Activated T-helper 2 cell treated with anti-CD3 and anti-CD28 coated beads, Interferon-gamma antibody, Interleukin-2, Interleukin-4, amounts not matched to agents 10 μg/mL and 5 μg/mL and 100 μg/mL, durations not matched to agents 14 hours and 24 hours and 36 hours (primary cell): ENCODE measurements around the gene GLA. TPM values are rescaled to one million over a fixed set of nuclear protein-coding genes. Genes with fewer than 3 reads are reported as not detected.

Experiments used
- DNase-seq: peaks from one replicate; pipeline ENCODE4 v3.0.0; 2021; ENCODE audit warnings: low spot score
- H3K27ac Mint-ChIP-seq: one replicate; pipeline ENCODE4 v1.8.0; 2021; ENCODE audit warnings: mixed read lengths
- H3K27me3 Mint-ChIP-seq: one replicate; pipeline ENCODE4 v1.8.0; 2021; ENCODE audit warnings: low read depth, mixed read lengths
- H3K36me3 Mint-ChIP-seq: one replicate; pipeline ENCODE4 v1.8.0; 2021; ENCODE audit warnings: low read depth, mixed read lengths
- H3K4me1 Mint-ChIP-seq: one replicate; pipeline ENCODE4 v1.8.0; 2021; ENCODE audit warnings: low read depth, mixed read lengths
- H3K4me3 Mint-ChIP-seq: one replicate; pipeline ENCODE4 v1.8.0; 2021; ENCODE audit warnings: low read depth, mild to moderate bottlenecking, moderate library complexity, mixed read lengths
- H3K9me3 Mint-ChIP-seq: one replicate; pipeline ENCODE4 v1.8.0; 2021; ENCODE audit warnings: mixed read lengths
- intact Hi-C: fragments of 100-400 bp; cut with micrococcal nuclease; formaldehyde crosslinking; loops from one replicate; pipeline ENCODE4 v1.15.1; 2023
- total RNA-seq: library from RNA; stranded (reverse); gene quantifications from 2 replicates; pipeline ENCODE4 v1.2.3, GENCODE V29; 2022

The GLA gene
- total RNA-seq, 1 donor from 2014 or later, result 89.1 TPM

DNA sequence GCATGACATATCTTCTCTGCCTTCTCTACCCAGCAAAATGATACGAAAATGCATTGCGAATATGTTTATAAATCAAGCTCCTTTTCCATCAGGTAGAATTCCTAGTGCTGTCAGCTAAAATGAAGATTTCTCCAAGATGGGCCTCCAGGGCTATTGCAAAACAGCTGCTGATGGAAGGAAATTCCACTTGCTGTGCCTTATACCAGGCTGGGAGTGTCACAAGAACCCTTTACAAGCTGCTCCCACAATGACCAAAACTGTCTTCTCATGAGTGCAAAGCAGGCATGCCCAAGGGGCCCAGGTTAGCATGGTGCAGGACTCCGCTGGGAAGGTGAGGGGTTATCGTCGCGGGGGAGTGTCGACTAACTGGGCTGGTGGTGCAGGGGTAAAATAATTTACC lies 9.0 kb upstream of the GLA start:
- DNase-seq, result no peak
- Mint-ChIP-seq H3K4me1 (peaks cover 33% of the 10 kb centered on the region), H3K36me3 (peaks cover 33% of the 10 kb centered on the region), H3K4me3 (no peak overlapping the region), H3K27ac (peak overlapping the region; percentile 16), H3K27me3 (no peaks in the 10 kb centered on the region), H3K9me3 (no peaks in the 10 kb centered on the region)
- intact Hi-C loops, result loop anchor here (5.0 kb wide), 5 partner anchors 71 to 516 kb away; partner anchors contain the start of genes ARMCX1, ARMCX4, ARMCX6 and ZMAT1

DNA sequence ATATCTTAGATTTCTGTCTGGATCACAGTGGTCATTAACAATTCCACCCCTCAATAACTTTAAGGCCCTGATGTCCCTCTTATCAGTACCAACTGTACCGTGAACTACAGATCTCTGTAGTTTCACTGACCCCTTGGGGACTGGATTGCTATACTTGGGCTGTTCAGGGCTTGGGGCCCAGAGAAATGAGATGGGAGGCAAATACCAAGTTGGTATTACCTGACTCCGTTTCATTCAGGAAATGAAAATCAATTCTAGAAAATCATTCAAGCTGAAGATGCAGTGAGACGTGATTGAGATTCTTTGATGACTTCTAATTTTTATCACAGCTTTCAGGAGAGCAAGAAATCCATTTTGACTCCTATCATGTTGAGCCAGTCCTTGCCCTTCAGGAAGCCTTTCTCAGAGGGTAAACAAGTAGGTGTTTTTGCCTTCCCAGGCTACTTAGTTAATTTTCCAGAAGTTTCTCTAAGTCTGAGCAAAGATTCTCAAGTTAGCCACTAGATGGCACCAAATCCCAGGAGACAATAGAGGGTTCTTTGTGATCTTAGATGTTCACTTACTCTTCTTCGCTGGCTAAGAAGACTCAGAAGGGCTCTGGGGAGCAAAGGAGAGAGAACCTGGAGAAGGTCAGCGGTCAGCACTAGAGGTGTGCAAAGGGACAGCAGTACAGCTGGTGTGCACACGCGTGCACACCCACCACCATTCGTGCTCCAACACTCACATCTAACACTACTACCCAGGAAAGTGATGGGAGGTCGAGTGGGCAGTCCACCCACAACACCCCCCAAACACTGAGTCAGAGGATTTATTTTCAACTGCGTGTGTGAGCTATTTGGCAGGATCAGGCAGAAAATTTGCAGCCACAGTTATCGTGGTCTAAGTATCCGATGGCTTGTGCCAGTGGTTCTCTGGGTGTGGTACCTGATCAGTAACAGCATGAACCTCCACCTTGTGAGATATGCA lies 7.7 kb upstream of the GLA start:
- Mint-ChIP-seq H3K4me3 (peak overlapping the region; percentile 13), H3K36me3 (peaks cover 34% of the 10 kb centered on the region), H3K4me1 (peaks cover 37% of the 10 kb centered on the region), H3K27ac (peak overlapping the region; percentile 87), H3K27me3 (no peaks in the 10 kb centered on the region), H3K9me3 (no peaks in the 10 kb centered on the region)
- DNase-seq, result peak; percentile 10
- intact Hi-C loops, result loop anchor here (1.0 to 5.0 kb wide), 6 partner anchors 72 to 517 kb away; partner anchors contain the start of genes ARMCX1, ARMCX4, ARMCX6 and ZMAT1

- H3K4me1 Mint-ChIP-seq, result peaks cover 27% of the 10 kb centered on the region
Measured at GRCh38 chrX:101411984-101412383, 4.3 kb upstream of the GLA start.

DNA sequence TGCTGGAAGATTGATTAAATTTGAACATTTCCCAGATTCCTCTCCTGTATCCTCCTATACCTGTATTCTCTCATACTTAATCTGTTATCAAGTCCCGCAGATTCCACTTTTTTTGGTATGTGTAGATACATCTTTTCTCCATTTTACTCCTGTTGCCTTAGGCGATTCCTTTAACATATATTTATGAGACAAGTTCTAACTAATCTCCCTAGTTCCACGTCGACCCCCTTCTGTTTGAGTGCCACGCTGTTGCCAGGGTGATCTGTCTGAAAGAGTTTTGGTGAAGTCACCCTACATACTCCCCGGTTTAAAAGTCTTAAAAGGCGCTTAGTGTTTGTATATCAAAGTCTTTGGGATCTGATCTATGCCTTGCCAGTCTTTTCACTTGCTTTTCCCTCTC lies 2.7 kb upstream of the GLA start:
- no peak for DNase-seq
- intact Hi-C loops, result no loop called here
- Mint-ChIP-seq H3K27me3 (no peaks in the 10 kb centered on the region), H3K4me1 (peaks cover 25% of the 10 kb centered on the region), H3K27ac (peak overlapping the region; percentile 83), H3K4me3 (peak overlapping the region; percentile 63), H3K36me3 (peaks cover 29% of the 10 kb centered on the region), H3K9me3 (no peaks in the 10 kb centered on the region)

More at GRCh38 chrX:101411984-101412383, 4.3 kb upstream of the GLA start:
- DNase-seq, result no peak
- no peak overlapping the region for H3K27ac Mint-ChIP-seq
- no peaks in the 10 kb centered on the region for H3K27me3 Mint-ChIP-seq
- intact Hi-C loops, result no loop called here
- no peaks in the 10 kb centered on the region for H3K9me3 Mint-ChIP-seq
- H3K36me3 Mint-ChIP-seq, result peaks cover 27% of the 10 kb centered on the region
- no peak overlapping the region for H3K4me3 Mint-ChIP-seq

GRCh38 chrX:101409043-101409442 lies 1.3 kb upstream of the GLA start:
- Mint-ChIP-seq H3K9me3 (no peaks in the 10 kb centered on the region), H3K27me3 (no peaks in the 10 kb centered on the region), H3K36me3 (peaks cover 26% of the 10 kb centered on the region), H3K4me3 (peak overlapping the region; percentile 99), H3K27ac (peak overlapping the region; percentile 94), H3K4me1 (peaks cover 18% of the 10 kb centered on the region)
- no peak for DNase-seq
- intact Hi-C loops, result loop anchor here (2.0 kb wide), 1 partner anchor 22 kb away; no protein-coding TSS in a partner anchor

DNA sequence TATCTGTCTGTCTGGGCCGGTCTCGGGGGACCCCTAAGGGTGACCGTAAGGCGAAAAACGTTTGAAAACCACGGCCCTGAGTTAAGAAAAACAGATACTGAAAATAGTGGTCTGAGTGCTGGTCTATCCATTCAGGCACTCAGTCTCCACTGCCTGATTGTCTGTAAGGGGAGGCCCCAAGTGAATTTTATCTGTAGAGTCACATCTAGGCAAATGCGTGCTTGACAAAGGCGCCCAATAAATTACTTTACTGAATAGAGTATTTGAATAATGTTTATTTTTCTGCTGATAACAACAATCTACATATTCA lies 762 bp upstream of the GLA start:
- no peak for DNase-seq
- Mint-ChIP-seq H3K27me3 (no peaks in the 10 kb centered on the region), H3K9me3 (no peaks in the 10 kb centered on the region), H3K4me3 (peak overlapping the region; percentile 99), H3K27ac (peak overlapping the region; percentile 94), H3K4me1 (peaks cover 18% of the 10 kb centered on the region), H3K36me3 (peaks cover 29% of the 10 kb centered on the region)
- intact Hi-C loops, result loop anchor here (1.0 to 2.0 kb wide), 3 partner anchors 13 to 22 kb away; no protein-coding TSS in a partner anchor

DNA sequence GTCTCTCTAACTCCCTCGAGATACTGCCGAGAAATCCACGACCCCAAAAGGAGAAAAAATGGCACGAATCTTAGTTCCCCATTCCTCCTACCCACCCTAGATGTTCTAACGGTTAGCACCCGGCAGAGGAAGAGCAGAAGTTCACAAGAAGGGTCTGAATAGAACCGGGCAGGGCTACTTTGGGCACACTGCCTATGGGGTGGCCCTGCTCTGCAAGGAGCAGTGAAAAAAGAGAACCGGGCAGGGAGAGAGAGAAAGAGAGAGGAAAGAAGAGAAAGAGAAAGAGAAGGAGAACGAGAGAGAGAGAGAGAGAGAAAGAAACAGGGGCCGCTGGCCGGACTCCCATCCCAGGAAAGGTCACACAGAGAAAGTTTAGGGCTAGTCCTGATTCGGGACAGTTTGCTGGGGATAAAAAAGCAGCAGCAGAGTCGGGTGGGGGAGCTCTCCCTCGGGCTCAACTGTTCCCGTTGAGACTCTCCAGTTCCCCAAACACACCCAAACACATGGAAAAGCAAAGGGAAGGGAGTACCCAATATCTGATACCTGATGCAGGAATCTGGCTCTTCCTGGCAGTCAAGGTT lies 468 bp downstream of the GLA start:
- intact Hi-C loops, result loop anchor here (1.0 kb wide), 1 partner anchor 59 kb away; the partner anchor contains the start of gene TIMM8A
- Mint-ChIP-seq H3K27ac (peak overlapping the region; percentile 94), H3K4me1 (peaks cover 15% of the 10 kb centered on the region), H3K9me3 (no peaks in the 10 kb centered on the region), H3K27me3 (no peaks in the 10 kb centered on the region), H3K36me3 (peaks cover 23% of the 10 kb centered on the region), H3K4me3 (peak overlapping the region; percentile 99)
- DNase-seq, result no peak

DNA sequence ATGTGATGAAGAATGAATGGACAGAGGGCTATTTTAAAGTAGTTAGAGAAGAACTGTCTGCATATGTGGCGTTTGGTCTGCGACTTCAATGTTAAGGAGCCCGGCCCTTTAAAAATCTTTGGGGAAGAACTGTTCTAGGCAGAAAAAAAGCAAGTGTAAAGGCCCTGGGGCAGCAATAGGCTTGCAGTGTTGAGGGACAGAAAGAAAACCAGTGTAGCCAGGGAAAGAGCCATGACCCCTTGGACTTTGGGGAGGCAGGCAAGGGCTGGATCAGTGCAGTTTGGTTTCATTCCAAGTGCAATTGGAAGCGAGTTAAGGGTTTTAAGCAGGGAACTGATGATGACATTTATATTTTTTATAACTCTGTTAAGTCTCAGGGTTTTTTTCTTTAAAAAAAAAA lies 7.9 kb downstream of the GLA start:
- Mint-ChIP-seq H3K4me1 (peaks cover 2% of the 10 kb centered on the region), H3K36me3 (peaks cover 54% of the 10 kb centered on the region), H3K27ac (no peak overlapping the region), H3K27me3 (no peaks in the 10 kb centered on the region), H3K9me3 (no peaks in the 10 kb centered on the region), H3K4me3 (no peak overlapping the region)
- intact Hi-C loops, result no loop called here
- no peak for DNase-seq

GRCh38 chrX:101398694-101399093 lies 9.0 kb downstream of the GLA start:
- intact Hi-C loops, result no loop called here
- Mint-ChIP-seq H3K27me3 (no peaks in the 10 kb centered on the region), H3K27ac (no peak overlapping the region), H3K9me3 (no peaks in the 10 kb centered on the region), H3K4me1 (peaks cover 4% of the 10 kb centered on the region), H3K36me3 (peaks cover 56% of the 10 kb centered on the region), H3K4me3 (no peak overlapping the region)
- DNase-seq, result no peak

- no peak for DNase-seq
- Mint-ChIP-seq H3K36me3 (peaks cover 60% of the 10 kb centered on the region), H3K27me3 (no peaks in the 10 kb centered on the region), H3K9me3 (no peaks in the 10 kb centered on the region), H3K4me1 (peaks cover 11% of the 10 kb centered on the region), H3K27ac (no peak overlapping the region), H3K4me3 (no peak overlapping the region)
- intact Hi-C loops, result no loop called here
Measured at GRCh38 chrX:101397779-101398178, 9.9 kb downstream of the GLA start.

- Mint-ChIP-seq H3K27me3 (no peaks in the 10 kb centered on the region), H3K27ac (peak overlapping the region; percentile 38), H3K9me3 (no peaks in the 10 kb centered on the region), H3K4me3 (no peak overlapping the region), H3K36me3 (peaks cover 69% of the 10 kb centered on the region), H3K4me1 (peaks cover 11% of the 10 kb centered on the region)
- DNase-seq, result no peak
- intact Hi-C loops, result loop anchor here (1.0 kb wide), 1 partner anchor 13 kb away; the partner anchor contains the start of gene HNRNPH2
Measured at GRCh38 chrX:101395789-101396188, 11.9 kb downstream of the GLA start.

- Mint-ChIP-seq H3K9me3 (no peaks in the 10 kb centered on the region), H3K4me1 (peaks cover 14% of the 10 kb centered on the region), H3K36me3 (peaks cover 57% of the 10 kb centered on the region), H3K27me3 (no peaks in the 10 kb centered on the region), H3K27ac (no peak overlapping the region), H3K4me3 (peak overlapping the region; percentile 37)
- intact Hi-C loops, result no loop called here
- DNase-seq, result no peak
Measured at GRCh38 chrX:101394372-101394771, 13.4 kb downstream of the GLA start.
